ENCODE measurements around the gene HSD11B1.

DNA sequence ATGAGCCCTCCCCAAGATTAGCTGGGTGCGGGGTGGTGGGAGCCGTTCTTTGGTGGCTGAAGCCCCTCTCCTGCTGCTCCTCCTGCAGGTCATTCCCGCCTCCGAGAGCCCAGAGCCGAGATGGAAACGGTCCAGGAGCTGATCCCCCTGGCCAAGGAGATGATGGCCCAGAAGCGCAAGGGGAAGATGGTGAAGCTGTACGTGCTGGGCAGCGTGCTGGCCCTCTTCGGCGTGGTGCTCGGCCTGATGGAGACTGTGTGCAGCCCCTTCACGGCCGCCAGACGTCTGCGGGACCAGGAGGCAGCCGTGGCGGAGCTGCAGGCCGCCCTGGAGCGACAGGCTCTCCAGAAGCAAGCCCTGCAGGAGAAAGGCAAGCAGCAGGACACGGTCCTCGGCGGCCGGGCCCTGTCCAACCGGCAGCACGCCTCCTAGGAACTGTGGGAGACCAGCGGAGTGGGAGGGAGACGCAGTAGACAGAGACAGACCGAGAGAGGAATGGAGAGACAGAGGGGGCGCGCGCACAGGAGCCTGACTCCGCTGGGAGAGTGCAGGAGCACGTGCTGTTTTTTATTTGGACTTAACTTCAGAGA, 29.0 kb upstream of the HSD11B1 start:
- TF ChIP-seq CTCF (IDR thresholded peaks at IDR 0.05) (no peak), POLR2A (IDR thresholded peaks at IDR 0.05) (no peak)

Measured in Peyer's patch (tissue), 4 donors.